GM12878 (cell line): ENCODE data around the gene RPL18. TPM values are rescaled to one million over a fixed set of nuclear protein-coding genes. Genes with fewer than 3 reads are reported as not detected.

Experiments
- ATF3 ChIP-seq: IDR thresholded peaks from 2 replicates; pipeline ENCODE4 v1.6.1; 2011; ENCODE audit warnings: low read depth, mild to moderate bottlenecking, low read length, moderate library complexity, borderline replicate concordance; ENCODE audit errors: extremely low read depth
- BCL11A ChIP-seq: IDR thresholded peaks from 2 replicates; pipeline ENCODE4 v1.6.1; 2011; ENCODE audit warnings: low read depth, low read length
- BRCA1 ChIP-seq: IDR thresholded peaks from 2 replicates; pipeline ENCODE4 v1.6.1; 2011; ENCODE audit warnings: low read depth, low read length, improper control_type of control experiment
- CBX5 ChIP-seq: sonication (generic); IDR thresholded peaks from 2 replicates; pipeline ENCODE4 v1.6.1; 2016; ENCODE audit warnings: low read depth, moderate library complexity, mild to moderate bottlenecking, inconsistent platforms
- CREM ChIP-seq: IDR thresholded peaks from 2 replicates; pipeline ENCODE4 v1.6.1; 2014; ENCODE audit warnings: antibody characterized with exemption, low read depth
- IKZF1 ChIP-seq: fragments of 450-650 bp; conservative IDR thresholded peaks from 2 replicates; pipeline ENCODE4 v1.6.1; 2017; ENCODE audit warnings: antibody characterized with exemption, mild to moderate bottlenecking
- IKZF2 ChIP-seq, 2 experiments: fragments of 450-650 bp; IDR thresholded peaks; 2 replicates each; pipeline ENCODE4 v1.6.1; 2017; ENCODE audit warnings: mild to moderate bottlenecking in 2 of 2, moderate library complexity in 2 of 2
- MAX ChIP-seq: IDR thresholded peaks from 2 replicates; pipeline ENCODE4 v1.6.1; 2012; ENCODE audit warnings: low read depth, low read length, improper control_type of control experiment
- MEF2B ChIP-seq: fragments of 450-650 bp; IDR thresholded peaks from 2 replicates; pipeline ENCODE4 v1.6.1; 2018; ENCODE audit warnings: mild to moderate bottlenecking, moderate library complexity; ENCODE audit not compliant: partially characterized antibody, poor library complexity, severe bottlenecking
- MTA2 ChIP-seq: fragments of 450-650 bp; IDR thresholded peaks from 2 replicates; pipeline ENCODE4 v1.6.1; 2016; ENCODE audit warnings: low read depth, mild to moderate bottlenecking, moderate library complexity
- NFYA ChIP-seq: IDR thresholded peaks from 2 replicates; pipeline ENCODE4 v1.6.1; 2011; ENCODE audit warnings: low read depth, mild to moderate bottlenecking, low read length, improper control_type of control experiment, borderline replicate concordance
- NFYB ChIP-seq: IDR thresholded peaks from 2 replicates; pipeline ENCODE4 v1.6.1; 2011; ENCODE audit warnings: low read depth, mild to moderate bottlenecking, low read length, improper control_type of control experiment, moderate library complexity; ENCODE audit not compliant: insufficient read depth
- POLR2AphosphoS2 ChIP-seq: IDR thresholded peaks from 2 replicates; pipeline ENCODE4 v1.6.1; 2011; ENCODE audit warnings: low read depth, mild to moderate bottlenecking, low read length, improper control_type of control experiment, moderate library complexity
- POU2F2 ChIP-seq: IDR thresholded peaks from 3 replicates; pipeline ENCODE4 v1.6.1; 2011; ENCODE audit warnings: low read depth, mild to moderate bottlenecking, low read length, borderline replicate concordance
- RAD51 ChIP-seq: fragments of 450-650 bp; IDR thresholded peaks from 2 replicates; pipeline ENCODE4 v1.6.1; 2016; ENCODE audit warnings: moderate library complexity, mild to moderate bottlenecking, inconsistent platforms
- RB1 ChIP-seq: fragments of 450-650 bp; formaldehyde crosslinking; IDR thresholded peaks from 2 replicates; pipeline ENCODE4 v1.6.1; 2017; ENCODE audit warnings: mild to moderate bottlenecking, borderline replicate concordance
- RELA ChIP-seq: fragments of 450-650 bp; IDR thresholded peaks from 2 replicates; pipeline ENCODE4 v1.8.0; 2014; ENCODE audit warnings: borderline replicate concordance; ENCODE audit not compliant: partially characterized antibody
- RFX5 ChIP-seq: IDR thresholded peaks from 2 replicates; pipeline ENCODE4 v1.6.1; 2011; ENCODE audit warnings: low read depth, low read length, improper control_type of control experiment
- RUNX3 ChIP-seq: IDR thresholded peaks from 2 replicates; pipeline ENCODE4 v1.6.1; 2012; ENCODE audit warnings: low read length, inconsistent platforms
- SREBF2 ChIP-seq: IDR thresholded peaks from 2 replicates; pipeline ENCODE4 v1.6.1; 2012; ENCODE audit warnings: mild to moderate bottlenecking, low read length
- TBL1XR1 ChIP-seq: IDR thresholded peaks from 2 replicates; pipeline ENCODE4 v1.6.1; 2012; ENCODE audit warnings: low read depth, low read length, improper control_type of control experiment
- ZNF592 ChIP-seq: fragments of 450-650 bp; IDR thresholded peaks from 2 replicates; pipeline ENCODE4 v1.6.1; 2017; ENCODE audit warnings: mild to moderate bottlenecking, moderate library complexity
- polyA plus RNA-seq, 11 experiments: library from polyadenylated mRNA; depleted of rRNA in 4 of 11; unstranded in 6 of 11; stranded (reverse) in 5 of 11; fragments of >200 nt; fragmentation: Nextera tagmentation in 4 of 11; fragmentation: Illumina TruSeq in 1 of 11; extraction: Ambion mirVana in 4 of 11; extraction: Trizol in 1 of 11; gene quantifications; 1 replicate in 1 of 11; 2 replicates in 10 of 11; pipeline versions ENCODE4 v1.2.1 to v1.2.3, GENCODE V29; 2011 to 2016; ENCODE audit warnings: inconsistent platforms in 2 of 11, missing spikeins in 2 of 11, low read depth in 1 of 11
- total RNA-seq, 4 experiments: library from RNA; depleted of rRNA in 3 of 4; stranded (reverse); fragments of >200 nt in 3 of 4; fragmentation: Illumina TruSeq in 1 of 4; extraction: Trizol in 1 of 4; gene quantifications; 2 replicates each; pipeline versions ENCODE4 v1.2.1 to v1.2.3, GENCODE V29; 2013 to 2021
- TF ChIP-seq, protein P1 (sequence below): fragments of 450-650 bp; IDR thresholded peaks from 2 replicates; pipeline ENCODE4 v1.6.1; 2016; ENCODE audit warnings: mild to moderate bottlenecking, moderate library complexity, borderline replicate concordance

RPL18 gene
- total and polyA plus RNA-seq, 10 of the 15 experiments (the other 5 are each of a cell fraction or from before 2014, with no cell fraction given): 393 to 4,267 (median 2,019) TPM

GRCh38 chr19:48646001-48646721, 27.2 kb upstream of the RPL18 start, which contains the start of gene CA11 (continued):
- TF ChIP-seq ZNF592 (no peak; the same call in 1 of the 2 replicates), RUNX3 (no peak), BCL11A (no peak), MAX (peak; percentile 53; the same call in 1 of the 2 replicates), CREM (no peak), RAD51 (no peak), POLR2AphosphoS2 (no peak), RFX5 (no peak), SREBF2 (no peak), POU2F2 (0 out of 3 replicates have a peak, but pooled peaks have one; percentile 9), MEF2B (peak; percentile 46), IKZF1 (peak; percentile 70), BRCA1 (no peak), TBL1XR1 (no peak), MTA2 (no peak; the same call in 1 of the 2 replicates), IKZF2 (IDR thresholded peaks at IDR 0.05) (peak; percentile 69 to 84), NFYA (no peak), ATF3 (no peak), RB1 (peak; percentile 76; the same call in 1 of the 2 replicates), RELA (no peak), CBX5 (no peak), NFYB (no peak)
- TF ChIP-seq, protein P1, sequence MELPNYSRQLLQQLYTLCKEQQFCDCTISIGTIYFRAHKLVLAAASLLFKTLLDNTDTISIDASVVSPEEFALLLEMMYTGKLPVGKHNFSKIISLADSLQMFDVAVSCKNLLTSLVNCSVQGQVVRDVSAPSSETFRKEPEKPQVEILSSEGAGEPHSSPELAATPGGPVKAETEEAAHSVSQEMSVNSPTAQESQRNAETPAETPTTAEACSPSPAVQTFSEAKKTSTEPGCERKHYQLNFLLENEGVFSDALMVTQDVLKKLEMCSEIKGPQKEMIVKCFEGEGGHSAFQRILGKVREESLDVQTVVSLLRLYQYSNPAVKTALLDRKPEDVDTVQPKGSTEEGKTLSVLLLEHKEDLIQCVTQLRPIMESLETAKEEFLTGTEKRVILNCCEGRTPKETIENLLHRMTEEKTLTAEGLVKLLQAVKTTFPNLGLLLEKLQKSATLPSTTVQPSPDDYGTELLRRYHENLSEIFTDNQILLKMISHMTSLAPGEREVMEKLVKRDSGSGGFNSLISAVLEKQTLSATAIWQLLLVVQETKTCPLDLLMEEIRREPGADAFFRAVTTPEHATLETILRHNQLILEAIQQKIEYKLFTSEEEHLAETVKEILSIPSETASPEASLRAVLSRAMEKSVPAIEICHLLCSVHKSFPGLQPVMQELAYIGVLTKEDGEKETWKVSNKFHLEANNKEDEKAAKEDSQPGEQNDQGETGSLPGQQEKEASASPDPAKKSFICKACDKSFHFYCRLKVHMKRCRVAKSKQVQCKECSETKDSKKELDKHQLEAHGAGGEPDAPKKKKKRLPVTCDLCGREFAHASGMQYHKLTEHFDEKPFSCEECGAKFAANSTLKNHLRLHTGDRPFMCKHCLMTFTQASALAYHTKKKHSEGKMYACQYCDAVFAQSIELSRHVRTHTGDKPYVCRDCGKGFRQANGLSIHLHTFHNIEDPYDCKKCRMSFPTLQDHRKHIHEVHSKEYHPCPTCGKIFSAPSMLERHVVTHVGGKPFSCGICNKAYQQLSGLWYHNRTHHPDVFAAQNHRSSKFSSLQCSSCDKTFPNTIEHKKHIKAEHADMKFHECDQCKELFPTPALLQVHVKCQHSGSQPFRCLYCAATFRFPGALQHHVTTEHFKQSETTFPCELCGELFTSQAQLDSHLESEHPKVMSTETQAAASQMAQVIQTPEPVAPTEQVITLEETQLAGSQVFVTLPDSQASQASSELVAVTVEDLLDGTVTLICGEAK: no peak
